Smooth muscle cell of the coronary artery (primary cell): ENCODE results near the gene RPSA. TPM values are rescaled to one million over a fixed set of nuclear protein-coding genes. Genes with fewer than 3 reads are reported as not detected.

ENCODE experiments used
- total RNA-seq: library from RNA; depleted of rRNA; stranded (reverse); fragments of >200 nt; gene quantifications from 2 replicates; pipeline ENCODE4 v1.2.3, GENCODE V29; 2014; ENCODE audit warnings: low replicate concordance

Gene RPSA
- 794 and 1,937 TPM in 2 replicates for total RNA-seq

GRCh38 chr3:39406368-39407258 is at the start of gene RPSA:
Gene RPSA, plus strand, starts transcription at chr3:39406720. Its CDS starts 934 bp downstream, at chr3:39407654.

GRCh38 chr3:39383045-39383880 is 23.3 kb upstream of the RPSA start, which contains the start of gene SLC25A38:
Gene SLC25A38, plus strand, starts transcription at chr3:39383370. Its CDS starts 355 bp downstream, at chr3:39383725.

Other genes with a start within 250 kb of the RPSA start
- not detected in 2 replicates for gene XIRP1, start 214.1 kb upstream of the RPSA start, total RNA-seq
- gene CX3CR1, start 126.7 kb upstream of the RPSA start, total RNA-seq: under 0.01 TPM in 1 of 2 replicates, not detected in the other
- gene CCR8, start 77.0 kb upstream of the RPSA start, total RNA-seq: not detected in 2 replicates
- 14.6 and 15.4 TPM in 2 replicates for gene SLC25A38, start 23.4 kb upstream of the RPSA start, total RNA-seq
- under 0.01 TPM in 1 of 2 replicates, not detected in the other for gene MOBP, start 61.0 kb downstream of the RPSA start, total RNA-seq